Spleen (tissue), 11 donors: ENCODE data around the gene POC5. TPM values are rescaled to one million over a fixed set of nuclear protein-coding genes. Genes with fewer than 3 reads are reported as not detected.
A peak's percentile ranks its signal among the peaks of the same experiment; 100 is the strongest.

Source experiments
- DNase-seq: peaks from one replicate; pipeline ENCODE4 v3.0.0-alpha.2; 2020
- H3K27ac ChIP-seq, 8 donors: fragments of 200-600 bp; sonication (generic) in 7 of 8; 1 replicate in 4 of 8; 2 replicates in 4 of 8; pipeline versions ENCODE4 v1.5.0 to v1.8.0; 2016 to 2021; ENCODE audit warnings: inconsistent platforms in 4 of 8, mild to moderate bottlenecking in 4 of 8, moderate library complexity in 1 of 8
- H3K27me3 ChIP-seq, 7 donors: fragments of 200-600 bp; sonication (generic) in 6 of 7; replicated peaks in 1 of 7; 1 replicate in 4 of 7; 2 replicates in 3 of 7; pipeline versions ENCODE4 v1.5.0 to v1.8.0; 2016 to 2021; ENCODE audit warnings: inconsistent platforms in 3 of 7, mild to moderate bottlenecking in 1 of 7
- H3K36me3 ChIP-seq, 6 donors: fragments of 200-600 bp; sonication (generic) in 5 of 6; 1 replicate in 4 of 6; 2 replicates in 2 of 6; pipeline versions ENCODE4 v1.5.0 to v1.8.0; 2016 to 2021; ENCODE audit warnings: inconsistent platforms in 2 of 6
- H3K4me1 ChIP-seq, 6 donors: fragments of 200-600 bp; sonication (generic) in 5 of 6; 1 replicate in 3 of 6; 2 replicates in 3 of 6; pipeline versions ENCODE4 v1.5.0 to v1.8.0; 2016 to 2021; ENCODE audit warnings: inconsistent platforms in 3 of 6
- H3K4me3 ChIP-seq, 8 donors: fragments of 200-600 bp; sonication (generic) in 7 of 8; 1 replicate in 4 of 8; 2 replicates in 4 of 8; pipeline versions ENCODE4 v1.5.0 to v1.8.0; 2016 to 2021; ENCODE audit warnings: inconsistent platforms in 4 of 8, mild to moderate bottlenecking in 4 of 8, moderate library complexity in 2 of 8
- H3K9me3 ChIP-seq, 8 donors: fragments of 200-600 bp; sonication (generic) in 7 of 8; 1 replicate in 4 of 8; 2 replicates in 4 of 8; pipeline versions ENCODE4 v1.5.0 to v1.8.0; 2016 to 2021; ENCODE audit warnings: inconsistent platforms in 4 of 8
- CTCF ChIP-seq, 11 experiments: fragments of 200-600 bp in 7 of 11; fragments of 450-650 bp in 4 of 11; sonication (generic) in 4 of 11; IDR thresholded peaks in 8 of 11; conservative IDR thresholded peaks in 3 of 11; 1 replicate in 7 of 11; 2 replicates in 4 of 11; pipeline versions ENCODE4 v1.4.0 to v1.8.0; 2016 to 2021; ENCODE audit warnings: antibody characterized with exemption in 11 of 11, inconsistent platforms in 4 of 11, mild to moderate bottlenecking in 1 of 11
- POLR2A ChIP-seq, 3 donors: fragments of 450-650 bp; IDR thresholded peaks; one replicate each; pipeline ENCODE4 v1.5.1; 2017; ENCODE audit warnings: antibody characterized with exemption in 3 of 3, mild to moderate bottlenecking in 1 of 3
- POLR2AphosphoS5 ChIP-seq, 3 donors: sonication (generic); formaldehyde crosslinking; IDR thresholded peaks; one replicate each; pipeline ENCODE4 v1.5.1; 2017; ENCODE audit warnings: antibody characterized with exemption in 3 of 3
- WGBS, 5 donors: extraction: QIAGEN DNeasy Blood & Tissue Kit in 3 of 5; methylation state at CpG; one replicate each; pipeline versions ENCODE4 v1.1.5 to v1.1.7; 2013 to 2018; 5-methylcytosine and 5-hydroxymethylcytosine counted together
- intact Hi-C: fragments of 100-400 bp; cut with DNase I; formaldehyde crosslinking; loops from one replicate; pipeline ENCODE4 v1.15.0; 2023; ENCODE audit warnings: low total_unique reads
- polyA plus RNA-seq, 3 donors: library from polyadenylated mRNA; stranded (reverse); fragments of 200-250 nt; gene quantifications; one replicate each; pipeline ENCODE4 v1.2.1, GENCODE V29; 2013
- total RNA-seq, 7 donors: library from RNA; depleted of rRNA in 3 of 7; stranded (reverse); fragments of >200 nt in 3 of 7; fragmentation: NEBNext Ultra II Directional in 4 of 7; extraction: Animal tissue kit (Norgen Biotek cat#: 25700) in 4 of 7; gene quantifications; one replicate each; pipeline versions ENCODE4 v1.1.0 to v1.2.1, GENCODE V29; 2016 to 2021
- donor health status: healthy with polysubstance abuse.
- donor health status: DM: no; HTN: no; CAD: no; lungs with moderate emphysema.
- donor health status: DM: no; HTN: no; CAD: no.
- donor health status: Bipolar disorder and iron deficiency.
- donor health status: healthy.
- donor health status: DM: no; HTN: no; CAD: no.
- donor health status: DM: yes; HTN: yes; CAD: no.

Gene POC5
- total and polyA plus RNA-seq, 10 donors: 11.2 to 36.0 (median 15.3) TPM

DNA sequence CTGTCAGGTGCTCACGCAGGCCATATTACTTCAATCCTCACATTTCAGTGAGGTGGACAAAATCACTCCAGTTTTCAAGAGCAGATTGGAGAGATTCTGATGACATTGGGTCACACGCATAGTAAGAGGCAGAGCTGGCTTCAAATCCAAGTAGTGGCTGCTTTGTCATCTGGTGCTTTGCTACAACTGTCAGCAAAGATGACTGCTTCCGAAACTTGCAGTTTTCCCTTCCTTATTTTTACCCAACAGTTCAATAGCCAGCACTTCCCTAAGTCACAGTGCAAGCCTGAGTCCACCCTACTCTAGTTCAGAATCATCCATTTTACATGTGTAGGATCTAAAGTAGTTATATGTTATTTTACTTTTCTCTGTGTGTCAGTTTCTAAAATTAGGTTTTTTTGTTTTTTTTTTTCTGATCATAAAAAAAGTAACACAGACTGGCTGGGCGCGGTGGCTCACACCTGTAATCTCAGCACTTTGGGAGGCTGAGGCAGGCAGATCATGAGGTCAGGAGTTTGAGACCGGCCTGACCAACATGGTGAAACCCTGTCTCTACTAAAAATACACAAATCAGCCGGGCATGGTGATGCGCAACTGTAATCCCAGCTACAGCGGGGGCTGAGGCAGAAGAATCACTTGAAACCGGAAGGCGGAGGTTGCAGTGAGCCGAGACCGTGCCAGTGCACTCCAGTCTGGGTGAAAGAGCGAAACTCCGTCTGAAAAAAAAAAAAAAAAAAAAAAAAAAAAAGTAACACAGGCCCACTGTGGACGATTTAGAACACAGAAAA, 56.4 kb downstream of the POC5 start:
- Histone ChIP-seq H3K36me3 (no peaks in the 10 kb centered on the region), H3K27me3 (no peaks in the 10 kb centered on the region), H3K9me3 (no peaks in the 10 kb centered on the region), H3K27ac (peak overlapping the region in 5 of 8 donors; percentile 39 to 73 (median 51)), H3K4me1 (peaks cover 0 to 4% (median 0%) of the 10 kb centered on the region in 6 donors), H3K4me3 (no peak overlapping the region)
- 79 to 88% (median 86%) methylated on average over 16 of the region's 16 CpGs for WGBS, 5 donors
- no peak for TF ChIP-seq CTCF (IDR thresholded peaks at IDR 0.05 in 8 of 11, conservative IDR thresholded peaks at IDR 0.05 in 3 of 11)
- no peak for TF ChIP-seq POLR2AphosphoS5 (IDR thresholded peaks at IDR 0.05)
- TF ChIP-seq POLR2A (IDR thresholded peaks at IDR 0.05): no peak
- intact Hi-C loops: no loop called here
- no peak for DNase-seq

- Histone ChIP-seq H3K4me3 (no peak overlapping the region), H3K4me1 (peaks cover 0 to 4% (median 0%) of the 10 kb centered on the region in 6 donors), H3K27me3 (no peaks in the 10 kb centered on the region), H3K27ac (peak overlapping the region in 5 of 8 donors; percentile 39 to 73 (median 51)), H3K36me3 (no peaks in the 10 kb centered on the region), H3K9me3 (no peaks in the 10 kb centered on the region)
- intact Hi-C loops: no loop called here
- DNase-seq: no peak
- 75 to 88% (median 85%) methylated on average over 3 of the region's 3 CpGs for whole genome bisulfite sequencing, 5 donors
- no peak for TF ChIP-seq CTCF (IDR thresholded peaks at IDR 0.05 in 8 of 11, conservative IDR thresholded peaks at IDR 0.05 in 3 of 11)
Observed at GRCh38 chr5:75659791-75660450, 57.3 kb downstream of the POC5 start.

DNA sequence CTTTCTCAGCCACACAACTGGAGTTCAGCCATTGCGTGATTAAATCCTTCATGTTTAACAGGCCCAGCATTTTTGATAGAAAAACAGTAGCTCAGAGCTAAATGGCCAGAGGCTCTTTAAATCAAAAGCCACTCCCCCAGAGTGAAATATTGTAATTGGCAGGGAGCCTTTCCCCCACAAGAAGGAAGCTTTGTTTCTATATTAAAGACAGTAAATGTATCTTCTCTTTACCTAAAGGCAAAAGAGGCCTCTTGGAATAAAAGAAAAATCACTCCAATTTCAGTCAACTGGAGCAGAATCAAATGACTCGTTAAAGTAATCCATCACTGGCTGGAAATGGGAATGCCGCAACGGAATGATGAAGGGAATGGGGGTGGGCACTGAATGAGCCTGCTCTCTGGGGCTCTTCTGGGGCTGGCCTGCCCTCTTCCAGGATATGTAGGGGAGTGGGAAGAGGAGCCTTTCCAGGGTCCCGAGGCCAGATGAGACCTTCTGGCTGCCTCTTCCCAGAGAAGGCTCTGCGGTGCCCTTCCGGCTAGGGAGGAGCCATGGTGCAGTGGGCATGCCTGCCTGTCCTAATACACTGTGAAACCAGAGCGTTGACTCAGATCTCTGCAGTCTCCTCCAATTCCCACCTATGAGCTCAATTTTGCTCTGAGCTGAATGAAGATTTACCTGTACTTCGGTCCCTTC, 60.8 kb downstream of the POC5 start:
- intact Hi-C loops: no loop called here
- Histone ChIP-seq H3K27ac (peak overlapping the region in 6 of 8 donors; percentile 44 to 79 (median 58)), H3K9me3 (no peaks in the 10 kb centered on the region), H3K36me3 (no peaks in the 10 kb centered on the region), H3K27me3 (no peaks in the 10 kb centered on the region), H3K4me1 (peaks cover 0 to 4% (median 0%) of the 10 kb centered on the region in 6 donors), H3K4me3 (peak overlapping the region; percentile 19 to 64 (median 26))
- 53 to 68% (median 62%) methylated on average over 9 of the region's 9 CpGs for WGBS, 5 donors
- TF ChIP-seq CTCF (IDR thresholded peaks at IDR 0.05 in 8 of 11, conservative IDR thresholded peaks at IDR 0.05 in 3 of 11): no peak
- peak in 1 of 3 donors; percentile 15 for TF ChIP-seq POLR2AphosphoS5 (IDR thresholded peaks at IDR 0.05)
- DNase-seq: no peak
